HG03045 (cell line): ENCODE data around the gene SEMA3B.

ENCODE experiments used
- ATAC-seq: cut with Tn5 transposase; IDR thresholded peaks from one replicate; pipeline ENCODE4 v1.9.1; 2021; ENCODE audit warnings: mild to moderate bottlenecking, moderate library complexity; ENCODE audit not compliant: unreplicated experiment

SEMA3B gene

DNA sequence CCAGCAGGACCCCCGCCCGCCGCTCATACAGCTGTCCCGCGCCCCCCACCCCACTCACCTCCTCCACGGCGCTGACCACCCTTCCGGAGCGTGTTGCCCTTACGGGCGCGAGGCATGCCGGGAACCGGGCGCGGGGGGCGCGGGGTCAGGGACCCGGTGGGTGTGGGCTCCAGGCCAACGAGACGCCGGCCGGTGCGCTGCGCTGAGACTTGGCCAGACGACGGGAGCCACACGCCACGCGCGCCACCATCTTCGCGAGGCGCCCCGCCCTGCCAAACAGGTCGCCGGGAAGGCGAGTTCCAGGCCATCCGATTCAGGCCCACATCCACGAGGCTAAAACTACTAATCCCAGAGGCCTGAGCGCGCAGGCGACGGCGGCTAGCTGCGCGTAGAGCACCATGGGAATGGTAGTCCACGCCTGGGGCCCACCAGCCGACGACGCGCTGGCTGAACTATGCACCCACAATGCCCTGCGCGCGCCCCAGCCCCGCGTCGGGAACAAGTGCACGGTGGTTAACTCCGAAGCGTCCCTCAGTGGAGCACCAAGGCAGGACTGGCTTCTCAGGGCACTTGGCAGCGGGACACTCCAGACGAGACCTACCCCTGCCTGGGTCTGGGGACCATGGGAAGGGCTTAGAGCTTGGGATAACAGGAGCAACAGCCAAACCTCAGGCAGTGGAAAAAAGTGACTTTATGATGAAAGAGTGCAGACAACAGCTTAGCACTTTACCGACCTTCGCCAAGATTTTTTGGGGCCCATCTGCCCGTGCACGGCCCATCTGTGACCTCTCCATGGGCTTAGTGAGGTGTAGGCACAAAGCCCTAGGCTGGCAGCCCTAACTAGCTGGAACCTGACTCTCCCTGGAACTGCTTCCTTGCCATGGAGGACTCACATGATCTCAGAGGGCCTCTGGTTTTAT is 23.5 kb downstream of the SEMA3B start, which contains the start of gene IFRD2:
TSS of gene IFRD2 (minus strand) at position 271 of the 920 bp plus-strand sequence. CDS start at position 116, 155 bp downstream.
- peak; percentile 88 for ATAC-seq

DNA sequence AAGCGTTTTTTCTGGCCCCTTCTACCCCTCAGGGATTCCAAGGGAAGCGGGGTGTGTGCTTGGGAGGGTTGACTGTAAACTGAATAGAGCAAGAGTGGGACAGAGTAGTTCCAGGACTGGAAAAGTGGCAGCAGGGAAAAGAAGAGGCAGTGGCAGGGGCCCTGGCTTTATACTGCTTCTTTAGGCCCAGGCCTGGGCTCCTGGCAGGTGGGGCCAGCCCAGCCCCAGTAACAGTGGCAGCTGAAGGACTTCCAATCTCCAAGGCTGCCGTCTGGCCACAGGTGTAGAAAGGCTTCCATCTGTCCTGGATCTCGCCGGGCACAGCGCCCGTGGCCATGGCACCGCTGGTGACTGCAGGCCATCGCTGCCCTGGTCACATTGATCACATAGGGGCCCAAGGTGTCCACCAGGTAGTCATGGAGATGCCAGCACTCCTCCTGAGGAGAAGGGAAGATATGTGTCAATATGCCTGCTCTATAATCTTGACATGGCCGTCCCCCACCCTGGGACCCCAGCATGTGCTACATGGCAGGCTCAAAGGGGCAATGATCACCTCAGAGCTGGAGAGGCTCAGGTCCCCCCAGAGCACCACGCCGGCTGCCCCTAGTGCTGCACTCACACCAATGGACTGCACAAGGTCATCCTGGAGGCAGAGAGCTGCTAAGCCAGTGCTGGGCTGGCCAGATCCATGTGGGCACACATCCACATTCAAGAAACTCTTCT is 24.3 kb downstream of the SEMA3B start:
- ATAC-seq, result no peak

GRCh38 chr3:50294089-50294488 is 25.1 kb downstream of the SEMA3B start:
- no peak for ATAC-seq

DNA sequence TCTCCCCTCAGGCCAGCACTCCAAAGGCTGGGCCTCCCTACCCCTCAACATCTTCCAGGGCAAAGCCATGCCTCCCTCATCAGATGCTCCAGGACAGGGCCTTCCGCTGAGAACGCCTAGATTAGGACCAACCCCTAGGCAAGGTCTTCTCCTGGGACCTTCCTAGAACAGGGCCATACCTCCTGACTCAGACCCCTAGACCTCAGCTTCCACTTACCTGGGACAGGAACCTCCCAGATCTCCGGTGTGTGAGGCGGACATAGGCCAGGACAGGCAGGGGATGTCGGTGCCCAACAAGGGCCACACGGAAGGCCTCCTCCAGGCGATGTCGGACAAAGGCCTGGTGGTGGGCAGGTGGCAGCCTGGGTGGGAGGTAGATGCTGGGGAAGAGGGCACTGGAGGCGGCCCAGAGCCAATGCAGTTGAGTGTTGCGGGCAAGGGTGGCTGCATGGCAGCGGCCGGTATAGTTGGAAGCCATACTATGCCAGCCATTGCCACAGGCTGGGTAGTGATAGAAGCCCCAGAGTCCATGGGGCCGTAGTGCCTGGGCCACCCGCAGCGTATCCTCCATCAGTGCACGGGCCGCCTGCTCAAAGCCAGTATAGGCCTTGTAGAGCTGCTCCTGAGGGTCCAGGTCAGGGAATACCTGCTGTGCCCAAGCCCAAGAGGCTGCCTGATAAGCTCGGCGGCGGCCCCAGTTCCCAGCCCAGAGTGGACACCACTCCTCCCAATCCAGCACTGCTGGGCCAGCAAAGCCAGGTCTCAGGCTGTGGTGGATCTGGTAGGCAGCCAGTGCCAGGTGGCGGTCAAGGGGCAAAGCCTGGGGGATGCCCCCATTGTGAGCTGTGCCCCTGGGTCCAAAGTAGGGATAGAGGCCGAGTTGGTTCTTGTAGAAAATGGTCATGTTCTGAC is 25.8 kb downstream of the SEMA3B start:
- ATAC-seq, result no peak

GRCh38 chr3:50295553-50296431 is 26.8 kb downstream of the SEMA3B start:
- ATAC-seq, result no peak

- no peak for ATAC-seq
Measured at GRCh38 chr3:50296721-50297383, 27.9 kb downstream of the SEMA3B start.

DNA sequence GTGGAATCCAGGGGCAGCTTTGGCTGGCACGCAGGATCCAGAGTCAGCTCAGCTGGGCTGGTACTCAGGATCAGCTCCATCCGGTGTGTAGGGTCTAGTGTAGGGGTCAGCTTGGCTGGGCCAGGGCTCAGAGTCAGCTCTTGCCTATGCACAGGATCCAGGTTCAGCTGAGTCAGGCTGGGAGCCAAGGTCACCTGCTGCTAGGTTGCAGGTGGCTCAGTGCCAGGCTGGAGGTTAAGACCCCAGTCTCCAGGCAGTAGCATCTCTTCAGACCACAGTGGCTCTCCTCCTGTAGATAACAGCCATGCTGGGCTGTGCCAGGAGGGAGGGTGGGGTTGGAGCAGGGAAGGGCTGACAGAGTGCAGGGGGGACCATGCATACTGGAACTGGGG is 28.4 kb downstream of the SEMA3B start:
- no peak for ATAC-seq

- no peak for ATAC-seq
Measured at GRCh38 chr3:50297896-50298725, 29.2 kb downstream of the SEMA3B start.

- ATAC-seq, result peak; percentile 81
Measured at GRCh38 chr3:50298836-50299637, 30.1 kb downstream of the SEMA3B start, which contains the start of the genes HYAL3 and NAA80. Gene HYAL3, minus strand, starts transcription at chr3:50299405. Its CDS starts 3,803 bp downstream, at chr3:50295602. Gene NAA80, minus strand, starts transcription at chr3:50299405. Its CDS starts 1,942 bp downstream, at chr3:50297463.

GRCh38 chr3:50299638-50299928 is 30.6 kb downstream of the SEMA3B start:
- ATAC-seq, result no peak

GRCh38 chr3:50299929-50300680 is 31.2 kb downstream of the SEMA3B start:
- no peak for ATAC-seq

- ATAC-seq, result no peak
Measured at GRCh38 chr3:50300681-50301254, 31.8 kb downstream of the SEMA3B start.

DNA sequence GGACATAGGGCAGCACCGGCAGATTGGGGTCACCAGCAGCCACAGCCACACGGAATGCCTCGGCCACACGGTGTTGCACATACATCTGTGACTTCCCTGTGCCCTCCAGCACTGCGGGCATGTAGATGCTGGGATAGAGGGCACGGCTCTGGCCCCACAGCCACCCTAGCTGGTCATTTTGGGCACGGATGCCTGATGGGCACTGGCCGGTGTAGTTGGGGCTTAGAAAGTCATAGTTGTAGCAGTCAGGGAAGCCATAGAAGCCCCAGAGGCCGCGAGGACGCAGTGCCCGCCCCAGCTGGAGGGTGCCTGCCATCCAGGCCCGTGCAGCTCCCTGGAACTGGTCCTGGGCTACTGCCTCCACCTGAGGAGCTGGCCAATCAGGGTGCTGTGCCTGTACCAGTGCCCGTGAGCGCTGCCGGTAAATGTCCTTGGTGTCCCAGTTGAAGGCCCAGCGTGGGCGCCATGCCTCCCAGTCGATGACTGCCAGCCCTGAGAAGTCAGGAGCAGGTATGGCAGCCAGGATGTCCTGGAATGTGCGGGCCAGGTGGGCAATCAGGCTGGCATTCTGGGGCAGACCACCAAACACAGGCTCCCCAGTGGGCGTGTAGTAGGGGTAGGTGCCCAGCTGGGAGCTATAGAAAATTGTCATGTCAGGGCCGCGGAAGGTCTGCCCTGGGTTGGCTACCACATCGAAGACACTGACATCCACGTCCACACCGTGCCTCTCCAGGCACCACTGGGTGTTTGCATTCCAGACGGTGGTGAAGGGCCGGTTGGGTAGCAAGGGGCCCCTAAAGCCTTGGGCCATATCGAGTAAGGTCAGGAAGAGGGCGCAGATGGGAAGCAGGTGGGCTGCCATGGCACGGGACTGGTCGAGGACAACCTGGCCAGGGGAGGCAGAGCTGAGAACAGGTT is 33.4 kb downstream of the SEMA3B start:
- ATAC-seq, result no peak

- no peak for ATAC-seq
Measured at GRCh38 chr3:50303013-50303815, 34.3 kb downstream of the SEMA3B start, which contains the start of gene HYAL1. Gene HYAL1, minus strand, starts transcription at chr3:50303574. Its CDS starts 618 bp downstream, at chr3:50302956.

DNA sequence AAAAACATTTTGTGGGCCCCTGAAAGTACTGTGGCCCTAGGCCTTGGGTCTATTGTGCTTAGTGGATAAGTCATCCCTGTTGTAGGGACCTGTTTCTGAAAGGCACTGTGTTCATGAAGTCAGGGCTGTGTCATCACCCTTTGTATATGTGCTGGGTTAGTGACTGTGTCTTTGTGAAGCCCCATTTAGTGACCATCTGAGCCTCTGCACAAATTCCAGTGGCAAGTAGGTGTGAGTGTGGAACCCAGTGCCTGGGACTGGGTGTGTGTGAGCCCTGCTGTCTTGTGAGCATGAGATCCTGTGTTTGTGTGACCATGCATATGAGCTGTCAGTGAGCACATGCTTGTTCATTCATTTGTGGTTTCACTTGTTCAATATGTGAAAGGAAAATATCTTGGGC is 35.7 kb downstream of the SEMA3B start:
- no peak for ATAC-seq
